HG02840 (cell line): ENCODE results near the gene WDFY4.

Experiments used
- ATAC-seq: cut with Tn5 transposase; IDR thresholded peaks from one replicate; pipeline ENCODE4 v1.9.1; 2021; ENCODE audit warnings: mild to moderate bottlenecking, moderate library complexity, moderate number of reproducible peaks; ENCODE audit not compliant: unreplicated experiment, low FRiP score

WDFY4 gene

GRCh38 chr10:48685731-48686130 is 1.1 kb downstream of the WDFY4 start:
- ATAC-seq: no peak

GRCh38 chr10:48690791-48691660 is 6.4 kb downstream of the WDFY4 start:
- no peak for ATAC-seq

- ATAC-seq: no peak
Measured at GRCh38 chr10:48691812-48692528, 7.3 kb downstream of the WDFY4 start.

GRCh38 chr10:48692748-48693147 is 8.1 kb downstream of the WDFY4 start:
- no peak for ATAC-seq

- ATAC-seq: no peak
Measured at GRCh38 chr10:48693206-48693605, 8.5 kb downstream of the WDFY4 start.

GRCh38 chr10:48694371-48695030 is 9.8 kb downstream of the WDFY4 start:
- no peak for ATAC-seq

GRCh38 chr10:48695636-48696534 is 11.2 kb downstream of the WDFY4 start:
- ATAC-seq: no peak

GRCh38 chr10:48696535-48696873 is 11.8 kb downstream of the WDFY4 start:
- ATAC-seq: no peak

- no peak for ATAC-seq
Measured at GRCh38 chr10:48697091-48697490, 12.4 kb downstream of the WDFY4 start.

GRCh38 chr10:48697821-48698764 is 13.4 kb downstream of the WDFY4 start:
- ATAC-seq: no peak

- ATAC-seq: no peak
Measured at GRCh38 chr10:48699011-48699627, 14.4 kb downstream of the WDFY4 start.

- no peak for ATAC-seq
Measured at GRCh38 chr10:48700071-48700470, 15.4 kb downstream of the WDFY4 start.

- no peak for ATAC-seq
Measured at GRCh38 chr10:48700493-48700892, 15.8 kb downstream of the WDFY4 start.

- ATAC-seq: no peak
Measured at GRCh38 chr10:48701139-48701901, 16.6 kb downstream of the WDFY4 start.

- ATAC-seq: no peak
Measured at GRCh38 chr10:48701941-48702340, 17.3 kb downstream of the WDFY4 start.

GRCh38 chr10:48703531-48704122 is 19.0 kb downstream of the WDFY4 start:
- no peak for ATAC-seq

GRCh38 chr10:48704156-48704555 is 19.5 kb downstream of the WDFY4 start:
- no peak for ATAC-seq
